HFF-Myc (cell line): ENCODE results near the gene TOM1L1.

Source experiments
- DNase-seq: peaks from one replicate; pipeline ENCODE4 v3.0.0-alpha.2; 2011; ENCODE audit warnings: low read depth; ENCODE audit errors: extremely low read depth
- H3K4me3 ChIP-seq: replicated peaks from 2 replicates; pipeline ENCODE4 v1.5.1; 2011; ENCODE audit warnings: low read depth, mild to moderate bottlenecking, control low read depth, low read length
- CTCF ChIP-seq: IDR thresholded peaks from 2 replicates; pipeline ENCODE4 v1.5.1; 2012; ENCODE audit warnings: mild to moderate bottlenecking, low read depth, low read length, control low read depth; ENCODE audit errors: missing control alignments

TOM1L1 gene

GRCh38 chr17:54971147-54971546, 70.5 kb downstream of the TOM1L1 start:
- TF ChIP-seq CTCF: no peak
- DNase-seq: no peak
- no peak overlapping the region for H3K4me3 ChIP-seq

GRCh38 chr17:54971901-54972300, 71.2 kb downstream of the TOM1L1 start:
- TF ChIP-seq CTCF: no peak
- H3K4me3 ChIP-seq: no peak overlapping the region
- DNase-seq: no peak

- H3K4me3 ChIP-seq: no peak overlapping the region
- TF ChIP-seq CTCF: no peak
- DNase-seq: no peak
These were observed 71.9 kb downstream of the TOM1L1 start for GRCh38 chr17:54972406-54973138.

- no peak for DNase-seq
- no peak for TF ChIP-seq CTCF
- H3K4me3 ChIP-seq: no peak overlapping the region
These were observed 74.1 kb downstream of the TOM1L1 start for GRCh38 chr17:54974759-54975158.

- TF ChIP-seq CTCF: no peak
- H3K4me3 ChIP-seq: no peak overlapping the region
- DNase-seq: no peak
These were observed 75.7 kb downstream of the TOM1L1 start for GRCh38 chr17:54976316-54976715.

- no peak for DNase-seq
These were observed 77.1 kb downstream of the TOM1L1 start for GRCh38 chr17:54977744-54978143.

More at GRCh38 chr17:54977744-54978143, 77.1 kb downstream of the TOM1L1 start:
- no peak for TF ChIP-seq CTCF
- H3K4me3 ChIP-seq: no peak overlapping the region
